ENCODE results near the gene NSFL1C. TPM values are rescaled to one million over a fixed set of nuclear protein-coding genes. Genes with fewer than 3 reads are reported as not detected.
A peak's percentile ranks its signal among the peaks of the same experiment; 100 is the strongest.
"Not testable (repeated sequence)": the region's sequence is repeated elsewhere in the genome, so short reads cannot be mapped to it uniquely, and the experiment has no call there.

The NSFL1C gene
- total RNA-seq, 1 donor, result 30.0 TPM

DNA sequence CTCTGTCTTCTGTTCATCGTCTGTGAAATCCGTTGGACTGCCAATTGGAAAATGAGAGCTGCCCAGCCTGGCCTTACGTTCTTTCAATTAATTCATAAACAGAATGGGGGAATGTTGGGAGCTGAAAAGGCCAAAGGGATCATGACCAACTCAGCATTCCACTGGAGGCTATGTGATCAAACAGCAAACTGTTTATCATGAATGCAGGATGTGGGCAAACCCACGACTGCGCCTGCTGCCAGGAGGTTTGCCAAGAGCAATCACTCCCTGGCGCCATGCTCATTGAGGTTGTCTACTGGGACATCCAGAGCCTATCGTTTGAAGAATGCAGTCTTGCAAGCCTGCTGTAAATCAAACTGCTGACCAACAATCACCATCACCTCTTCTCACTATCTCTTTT, 64.5 kb downstream of the NSFL1C start:
- Histone ChIP-seq H3K4me2 (ENCODE audit: insufficient read depth, low read length) (peak overlapping the region; percentile 36), H3K9me3 (ENCODE audit: low read depth, low read length) (no peaks in the 10 kb centered on the region), H3K4me3 (ENCODE audit: insufficient read depth, low read length) (no peak overlapping the region), H4K20me1 (ENCODE audit: insufficient read depth, low read length) (no peaks in the 10 kb centered on the region), H2AFZ (ENCODE audit: low read length) (peak overlapping the region; percentile 30), H3K4me1 (ENCODE audit: insufficient read depth, low read length) (peaks cover 32% of the 10 kb centered on the region), H3K27me3 (ENCODE audit: insufficient read depth, low read length) (no peaks in the 10 kb centered on the region), H3K79me2 (ENCODE audit: insufficient read depth, low read length) (no peaks in the 10 kb centered on the region), H3K27ac (ENCODE audit: low read depth, low read length) (peak overlapping the region; percentile 57), H3K36me3 (ENCODE audit: insufficient read depth, low read length) (no peaks in the 10 kb centered on the region)
- TF ChIP-seq CTCF (IDR thresholded peaks at IDR 0.05; ENCODE audit: extremely low read depth, low read depth, low read length), result no peak
- DNase-seq (ENCODE audit: insufficient read length, low spot score, missing footprints), result no peak

GRCh38 chr20:1401451-1401907, 65.2 kb downstream of the NSFL1C start:
- Histone ChIP-seq H3K4me3 (ENCODE audit: insufficient read depth, low read length) (no peak overlapping the region), H2AFZ (ENCODE audit: low read length) (no peak overlapping the region), H3K27ac (ENCODE audit: low read depth, low read length) (peak overlapping the region; percentile 57), H3K79me2 (ENCODE audit: insufficient read depth, low read length) (no peaks in the 10 kb centered on the region), H3K4me1 (ENCODE audit: insufficient read depth, low read length) (peaks cover 32% of the 10 kb centered on the region), H3K36me3 (ENCODE audit: insufficient read depth, low read length) (no peaks in the 10 kb centered on the region), H4K20me1 (ENCODE audit: insufficient read depth, low read length) (no peaks in the 10 kb centered on the region), H3K9me3 (ENCODE audit: low read depth, low read length) (no peaks in the 10 kb centered on the region), H3K4me2 (ENCODE audit: insufficient read depth, low read length) (no peak overlapping the region), H3K27me3 (ENCODE audit: insufficient read depth, low read length) (no peaks in the 10 kb centered on the region)
- DNase-seq (ENCODE audit: insufficient read length, low spot score, missing footprints), result no peak
- no peak for TF ChIP-seq CTCF (IDR thresholded peaks at IDR 0.05; ENCODE audit: extremely low read depth, low read depth, low read length)

- not testable (repeated sequence) for H3K9me3 ChIP-seq (ENCODE audit: low read depth, low read length); H3K79me2 ChIP-seq (ENCODE audit: insufficient read depth, low read length); H2AFZ ChIP-seq (ENCODE audit: low read length); H3K27me3 ChIP-seq (ENCODE audit: insufficient read depth, low read length); H3K4me3 ChIP-seq (ENCODE audit: insufficient read depth, low read length); H3K4me2 ChIP-seq (ENCODE audit: insufficient read depth, low read length); H4K20me1 ChIP-seq (ENCODE audit: insufficient read depth, low read length); H3K36me3 ChIP-seq (ENCODE audit: insufficient read depth, low read length); DNase-seq (ENCODE audit: insufficient read length, low spot score, missing footprints)
- Histone ChIP-seq H3K27ac (ENCODE audit: low read depth, low read length) (peak overlapping the region; percentile 36), H3K4me1 (ENCODE audit: insufficient read depth, low read length) (peaks cover 32% of the 10 kb centered on the region)
Measured at GRCh38 chr20:1399678-1400366, 66.8 kb downstream of the NSFL1C start.

GRCh38 chr20:1398185-1398584, 68.5 kb downstream of the NSFL1C start:
- not testable (repeated sequence) for H3K4me3 ChIP-seq (ENCODE audit: insufficient read depth, low read length); H3K9me3 ChIP-seq (ENCODE audit: low read depth, low read length); DNase-seq (ENCODE audit: insufficient read length, low spot score, missing footprints); H3K27ac ChIP-seq (ENCODE audit: low read depth, low read length); H3K27me3 ChIP-seq (ENCODE audit: insufficient read depth, low read length); H3K36me3 ChIP-seq (ENCODE audit: insufficient read depth, low read length); H2AFZ ChIP-seq (ENCODE audit: low read length); H4K20me1 ChIP-seq (ENCODE audit: insufficient read depth, low read length); H3K4me2 ChIP-seq (ENCODE audit: insufficient read depth, low read length); H3K79me2 ChIP-seq (ENCODE audit: insufficient read depth, low read length)
- H3K4me1 ChIP-seq (ENCODE audit: insufficient read depth, low read length), result peaks cover 36% of the 10 kb centered on the region

- TF ChIP-seq CTCF (IDR thresholded peaks at IDR 0.05; ENCODE audit: extremely low read depth, low read depth, low read length), result peak; percentile 37
- no peak overlapping the region for H3K27ac ChIP-seq (ENCODE audit: low read depth, low read length)
- H3K4me3 ChIP-seq (ENCODE audit: insufficient read depth, low read length), result no peak overlapping the region
- no peaks in the 10 kb centered on the region for H4K20me1 ChIP-seq (ENCODE audit: insufficient read depth, low read length)
- H3K79me2 ChIP-seq (ENCODE audit: insufficient read depth, low read length), result peaks cover 6% of the 10 kb centered on the region
- H3K27me3 ChIP-seq (ENCODE audit: insufficient read depth, low read length), result peaks cover 7% of the 10 kb centered on the region
- no peaks in the 10 kb centered on the region for H3K36me3 ChIP-seq (ENCODE audit: insufficient read depth, low read length)
- peaks cover 37% of the 10 kb centered on the region for H3K4me1 ChIP-seq (ENCODE audit: insufficient read depth, low read length)
- H3K4me2 ChIP-seq (ENCODE audit: insufficient read depth, low read length), result no peak overlapping the region
- no peak overlapping the region for H2AFZ ChIP-seq (ENCODE audit: low read length)
- H3K9me3 ChIP-seq (ENCODE audit: low read depth, low read length), result no peaks in the 10 kb centered on the region
- no peak for DNase-seq (ENCODE audit: insufficient read length, low spot score, missing footprints)
Measured at GRCh38 chr20:1397710-1398109, 68.9 kb downstream of the NSFL1C start.

Data from osteoblast (primary cell).